ENCODE measurements around the gene ARL16. TPM values are rescaled to one million over a fixed set of nuclear protein-coding genes. Genes with fewer than 3 reads are reported as not detected.

Gene ARL16
- total RNA-seq, 2 donors from 2014 or later, result 34.4 to 40.7 TPM

- peaks cover 16 to 34% of the 10 kb centered on the region in 2 donors for H3K4me1 ChIP-seq (ENCODE audit: control insufficient read depth in 1 of 2, low read depth in 2 of 2)
- H3K4me3 ChIP-seq, result peak within 1 kb of the TSS; percentile 91
- H3K27ac ChIP-seq, result no peak within 1 kb of the TSS
- DNase-seq (ENCODE audit: low spot score), result no peak
- H3K36me3 ChIP-seq, result peaks cover 2% of the 10 kb centered on the region
- no peak for TF ChIP-seq CTCF (IDR thresholded peaks at IDR 0.05)
- H3K27me3 ChIP-seq (replicated peaks; ENCODE audit: insufficient read depth), result no peaks in the 10 kb centered on the region
- peak; percentile 80 for ATAC-seq (ENCODE audit: insufficient number of reproducible peaks, low FRiP score, low read depth)
- H3K9me3 ChIP-seq, result no peaks in the 10 kb centered on the region
Measured at GRCh38 chr17:81711814-81712467, 28.3 kb upstream of the ARL16 start, which contains the start of gene SLC25A10. TSS of gene SLC25A10 (plus strand) at chr17:81712284. CDS start at chr17:81712427, 143 bp downstream.

DNA sequence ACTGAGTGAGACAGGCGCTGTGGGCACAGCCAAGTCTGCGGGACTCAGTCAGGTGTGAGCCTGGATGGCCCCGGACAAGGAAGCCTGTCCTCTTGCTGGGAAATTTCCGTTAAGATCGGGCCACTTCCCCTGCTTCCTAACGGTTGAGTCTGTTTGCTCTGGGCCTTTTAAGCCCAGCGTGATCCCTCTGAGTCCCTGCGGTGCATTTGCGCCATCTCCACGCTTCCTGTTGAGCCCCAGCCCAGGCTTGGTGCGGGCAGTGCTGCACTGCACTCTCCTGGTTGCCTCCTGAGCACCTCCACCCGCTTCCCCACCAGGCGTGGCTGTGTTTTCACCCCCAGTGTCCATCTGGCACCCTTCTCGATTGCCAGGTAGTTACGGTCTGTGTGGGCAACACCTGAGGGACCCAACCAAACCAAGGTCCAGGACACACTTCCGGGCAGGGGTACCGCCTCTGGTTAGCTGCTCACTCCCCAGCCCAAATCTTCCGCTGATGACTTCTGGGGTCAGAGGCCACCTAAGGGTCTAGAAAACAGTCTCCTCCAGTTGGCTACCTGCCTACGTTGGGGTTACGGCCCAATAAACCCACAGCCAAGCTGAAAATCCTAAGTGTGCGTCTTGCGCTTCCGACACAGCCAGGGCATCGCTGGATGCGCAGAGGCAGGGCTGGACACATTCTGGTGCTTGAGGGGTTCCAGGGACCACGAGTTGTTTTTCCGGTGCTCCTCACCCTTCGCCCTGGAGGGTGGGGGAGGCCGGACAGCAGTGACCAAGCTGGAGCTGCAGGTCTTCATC lies 27.1 kb upstream of the ARL16 start:
- Histone ChIP-seq H3K27me3 (replicated peaks; ENCODE audit: insufficient read depth) (no peaks in the 10 kb centered on the region), H3K27ac (no peak overlapping the region), H3K4me1 (ENCODE audit: control insufficient read depth in 1 of 2, low read depth in 2 of 2) (peaks cover 16 to 34% of the 10 kb centered on the region in 2 donors), H3K36me3 (peaks cover 10% of the 10 kb centered on the region), H3K4me3 (peak overlapping the region; percentile 91), H3K9me3 (no peaks in the 10 kb centered on the region)
- DNase-seq (ENCODE audit: low spot score) (no peak), ATAC-seq (ENCODE audit: insufficient number of reproducible peaks, low FRiP score, low read depth) (no peak)
- no peak for TF ChIP-seq CTCF (IDR thresholded peaks at IDR 0.05)

- H3K27me3 ChIP-seq (replicated peaks; ENCODE audit: insufficient read depth), result no peaks in the 10 kb centered on the region
- ATAC-seq (ENCODE audit: insufficient number of reproducible peaks, low FRiP score, low read depth), result no peak
- H3K27ac ChIP-seq, result no peak overlapping the region
- no peak overlapping the region for H3K4me3 ChIP-seq
- peaks cover 10% of the 10 kb centered on the region for H3K36me3 ChIP-seq
- peaks cover 23 to 40% of the 10 kb centered on the region in 2 donors for H3K4me1 ChIP-seq (ENCODE audit: control insufficient read depth in 1 of 2, low read depth in 2 of 2)
- no peak for TF ChIP-seq CTCF (IDR thresholded peaks at IDR 0.05)
- H3K9me3 ChIP-seq, result no peaks in the 10 kb centered on the region
- no peak for DNase-seq (ENCODE audit: low spot score)
Measured at GRCh38 chr17:81708739-81709185, 25.2 kb upstream of the ARL16 start.

- peaks cover 21 to 35% of the 10 kb centered on the region in 2 donors for H3K4me1 ChIP-seq (ENCODE audit: control insufficient read depth in 1 of 2, low read depth in 2 of 2)
- ATAC-seq (ENCODE audit: insufficient number of reproducible peaks, low FRiP score, low read depth) (no peak), DNase-seq (ENCODE audit: low spot score) (no peak)
- no peak overlapping the region for H3K4me3 ChIP-seq
- H3K9me3 ChIP-seq, result no peaks in the 10 kb centered on the region
- H3K27ac ChIP-seq, result no peak overlapping the region
- TF ChIP-seq CTCF (IDR thresholded peaks at IDR 0.05), result no peak
- H3K36me3 ChIP-seq, result peaks cover 10% of the 10 kb centered on the region
- no peaks in the 10 kb centered on the region for H3K27me3 ChIP-seq (replicated peaks; ENCODE audit: insufficient read depth)
Measured at GRCh38 chr17:81707725-81708646, 24.4 kb upstream of the ARL16 start.

Measured in thoracic aorta (tissue), 2 donors.